Amniotic stem cell (primary cell): Measurements from ENCODE around the gene ULBP1.
"Not testable (repeated sequence)": the region's sequence is repeated elsewhere in the genome, so short reads cannot be mapped to it uniquely, and the experiment has no call there.

ENCODE experiments used
- DNase-seq: peaks from one replicate; lab custom pipeline; 2025; lab: John Stamatoyannopoulos, UW

The ULBP1 gene

DNA sequence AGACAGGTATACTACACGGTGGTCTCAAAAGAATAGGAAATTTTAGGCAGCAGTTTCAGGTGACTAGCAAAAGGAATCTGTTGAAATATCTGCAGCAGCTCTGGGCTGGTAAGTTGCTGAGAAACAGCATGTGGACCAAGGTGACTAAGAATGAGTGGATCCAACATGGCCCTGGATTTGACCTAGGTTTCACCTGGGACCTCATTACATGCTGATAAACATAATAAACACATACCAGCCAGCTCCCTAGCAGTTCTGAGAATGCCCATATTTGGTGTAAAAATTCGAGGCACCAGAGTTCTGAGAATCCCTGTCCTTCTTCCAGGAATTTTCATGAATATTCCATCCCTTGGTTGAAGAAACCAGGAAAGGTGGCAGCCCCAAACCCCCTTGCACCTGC lies 10.4 kb upstream of the ULBP1 start:
- not testable (repeated sequence) for DNase-seq

GRCh38 chr6:149953934-149954327 lies 9.8 kb upstream of the ULBP1 start:
- not testable (repeated sequence) for DNase-seq

DNA sequence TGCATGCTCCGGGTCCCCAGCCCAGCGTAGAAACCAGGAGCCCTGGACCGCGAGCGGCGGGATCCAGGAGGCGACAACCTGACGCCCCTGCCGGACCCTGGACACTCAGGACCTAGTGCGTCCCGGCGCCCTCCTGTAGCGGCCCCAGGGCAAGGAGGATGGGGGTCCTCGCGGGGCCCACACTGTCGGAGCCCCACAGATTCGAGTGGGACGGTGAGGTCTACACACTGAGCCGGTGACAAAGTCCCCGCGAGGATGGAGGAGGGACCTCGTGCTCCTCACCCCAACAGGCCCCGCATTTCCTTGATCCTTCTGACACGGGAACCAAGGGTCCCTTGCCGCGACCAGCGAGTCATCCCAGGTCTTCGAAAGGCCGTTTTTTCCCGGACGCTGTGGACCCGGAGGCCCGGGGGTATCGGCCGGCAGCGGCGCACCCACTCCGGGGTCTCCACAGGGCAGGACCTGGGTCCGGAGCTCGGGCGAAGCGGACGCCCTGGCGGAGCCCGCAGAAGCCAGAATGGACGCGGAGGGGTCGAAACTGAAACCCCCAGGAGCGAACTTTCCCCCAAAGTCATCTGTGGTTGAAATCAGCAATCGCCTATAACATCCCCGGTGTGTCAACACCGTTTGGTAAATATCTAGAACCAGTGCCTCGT lies 9.3 kb upstream of the ULBP1 start:
- DNase-seq = not testable (repeated sequence)

DNA sequence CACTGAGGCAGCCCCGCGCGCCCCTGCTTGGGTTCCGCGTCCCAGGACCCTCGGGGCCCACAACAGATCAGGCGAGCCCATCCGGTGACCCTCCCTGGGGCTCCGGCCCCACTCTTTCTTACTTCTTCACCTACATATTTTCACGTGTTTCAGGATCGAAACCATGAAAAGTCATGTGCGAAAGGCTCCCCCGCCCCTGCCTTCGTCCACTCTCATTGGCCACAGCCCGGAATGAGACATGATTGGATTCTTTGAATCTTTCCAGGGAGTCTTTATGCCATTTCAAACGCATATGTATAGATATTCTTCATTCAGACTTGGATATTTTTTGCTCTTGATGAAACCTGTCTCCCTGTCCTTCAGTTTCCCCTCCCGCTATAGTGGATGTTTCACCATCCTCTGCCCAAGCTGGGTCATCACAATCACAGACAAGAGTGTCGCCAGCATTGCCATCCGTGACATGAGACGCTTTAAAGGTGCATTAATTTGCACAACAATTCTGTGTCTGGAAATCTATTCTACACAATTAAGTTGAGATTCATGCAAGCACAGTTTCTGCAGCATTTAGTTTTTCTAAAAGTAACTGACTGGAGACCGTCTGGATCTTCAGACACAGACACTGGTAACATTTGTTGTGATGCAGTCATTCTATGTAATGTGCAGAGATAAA lies 8.6 kb upstream of the ULBP1 start:
- DNase-seq = not testable (repeated sequence)

- DNase-seq = not testable (repeated sequence)
Observed at GRCh38 chr6:149955654-149956317, 8.0 kb upstream of the ULBP1 start.

GRCh38 chr6:149958124-149958523 lies 5.6 kb upstream of the ULBP1 start:
- DNase-seq = not testable (repeated sequence)

DNA sequence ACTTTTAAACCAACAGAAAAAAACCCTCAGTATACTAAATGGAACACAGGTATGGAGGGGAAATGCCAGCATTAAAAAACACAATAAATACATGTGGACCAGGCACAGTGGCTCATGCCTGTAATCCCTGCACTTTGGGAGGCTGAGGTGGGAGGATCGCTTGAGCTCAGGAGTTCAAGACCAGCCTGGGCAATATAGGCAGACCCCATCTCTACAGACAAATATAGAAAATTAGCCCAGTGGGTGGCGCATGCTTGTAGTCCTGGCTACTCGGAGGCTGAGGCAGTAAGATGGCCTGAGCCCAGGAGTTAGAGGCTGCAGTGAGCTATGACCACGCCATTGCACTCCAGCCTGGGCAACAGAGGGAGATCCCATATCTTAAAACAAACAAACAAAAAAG lies 3.9 kb upstream of the ULBP1 start:
- DNase-seq = not testable (repeated sequence)

DNA sequence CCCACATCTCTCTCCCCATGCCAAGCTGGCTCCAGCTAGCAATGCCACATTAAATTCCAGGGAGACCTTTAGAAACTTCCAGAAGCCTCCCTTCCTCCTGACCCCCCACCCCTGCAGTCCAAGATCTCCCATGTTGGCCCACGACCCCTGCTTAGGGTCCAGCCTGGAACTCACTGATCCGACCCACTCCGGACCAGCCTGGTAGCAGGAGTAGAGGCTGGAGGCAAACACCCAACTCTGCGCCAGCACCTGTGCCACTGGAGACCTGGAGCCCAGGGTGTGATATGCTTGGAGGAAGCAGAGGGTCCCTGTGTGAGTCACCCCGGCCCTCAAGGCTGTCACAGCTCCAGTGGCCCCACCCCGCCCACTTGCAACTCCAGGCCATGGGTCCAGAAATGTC lies 3.3 kb upstream of the ULBP1 start:
- DNase-seq = no peak

GRCh38 chr6:149961728-149962425 lies 1.9 kb upstream of the ULBP1 start:
- DNase-seq = no peak

DNA sequence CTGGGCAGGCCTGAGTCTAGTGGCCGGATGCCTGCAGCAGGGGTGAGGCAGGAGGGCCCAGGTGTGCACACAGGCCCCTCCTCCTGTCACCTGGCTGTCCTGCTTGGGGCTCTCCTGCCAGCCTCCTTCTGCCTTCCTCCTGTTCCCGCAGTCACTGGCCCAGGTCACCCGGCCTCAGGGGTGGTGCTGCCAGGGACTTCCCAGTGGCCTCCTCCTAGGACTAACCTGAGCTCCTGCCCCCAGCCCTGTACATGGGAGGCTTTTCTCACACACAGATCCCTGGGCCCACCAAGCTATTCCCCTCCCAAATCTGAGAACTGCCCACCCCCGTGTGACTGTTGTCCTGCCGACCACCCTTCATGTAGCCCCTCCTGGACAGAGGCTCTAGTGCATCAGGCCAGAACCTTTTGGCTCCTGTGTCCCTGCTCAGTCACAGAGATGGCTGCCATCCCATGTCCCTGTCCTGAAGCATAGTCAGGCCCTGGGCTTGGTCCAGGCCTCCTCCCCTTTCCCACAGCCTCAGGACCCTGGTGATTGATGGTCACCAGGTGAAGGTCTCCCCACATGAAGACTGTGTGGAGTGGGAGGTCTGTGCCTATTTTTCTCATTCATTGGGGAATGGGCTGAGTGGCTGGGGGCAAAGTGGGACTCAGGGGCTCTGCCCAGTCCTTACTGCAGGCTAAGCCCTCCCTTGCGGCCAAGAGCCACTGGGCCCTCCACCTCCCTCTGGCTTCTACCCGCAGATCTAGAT lies 1.1 kb upstream of the ULBP1 start:
- no peak for DNase-seq

GRCh38 chr6:149963212-149963461 lies 606 bp upstream of the ULBP1 start:
- no peak for DNase-seq

GRCh38 chr6:149964308-149965193 lies 808 bp downstream of the ULBP1 start:
- no peak for DNase-seq

DNA sequence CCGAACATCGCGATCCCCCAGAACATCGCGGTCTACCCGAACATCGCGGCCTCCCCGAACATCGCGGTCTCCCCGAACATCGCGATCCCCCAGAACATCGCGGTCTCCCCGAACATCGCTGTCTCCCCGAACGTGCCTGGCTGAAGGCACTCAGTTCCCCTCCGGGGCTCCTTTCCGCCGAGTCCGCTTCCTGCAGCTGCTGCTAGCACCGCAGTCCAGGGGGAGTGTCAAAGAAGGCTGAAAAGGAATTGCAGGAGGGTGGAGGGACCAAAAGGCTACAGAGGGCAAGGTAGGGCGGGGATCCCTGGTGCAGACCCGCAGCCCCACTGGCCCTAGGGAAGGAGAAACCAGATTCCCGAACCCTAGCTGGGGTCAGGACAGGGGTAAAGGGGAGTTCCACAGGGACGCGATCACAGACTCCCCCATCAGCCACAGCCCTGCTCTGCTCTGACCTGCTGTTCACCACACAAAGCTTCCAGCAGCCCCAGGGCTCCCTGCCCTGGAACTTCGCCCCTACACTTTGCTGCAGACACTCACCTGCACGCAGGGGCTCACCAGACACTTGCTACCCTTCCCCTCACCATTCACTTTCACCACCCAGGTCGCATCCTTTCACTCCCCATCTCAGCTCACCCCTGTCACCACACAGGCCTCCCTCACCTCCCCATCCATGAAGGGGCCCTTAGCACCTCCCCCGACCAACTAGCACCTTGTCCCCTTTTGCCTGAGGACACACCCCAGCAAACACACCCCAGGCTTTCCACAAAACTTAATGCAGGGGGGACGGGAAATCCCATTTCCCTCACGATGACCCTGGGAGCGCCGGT lies 1.7 kb downstream of the ULBP1 start:
- no peak for DNase-seq

GRCh38 chr6:149966319-149966718 lies 2.6 kb downstream of the ULBP1 start:
- not testable (repeated sequence) for DNase-seq

DNA sequence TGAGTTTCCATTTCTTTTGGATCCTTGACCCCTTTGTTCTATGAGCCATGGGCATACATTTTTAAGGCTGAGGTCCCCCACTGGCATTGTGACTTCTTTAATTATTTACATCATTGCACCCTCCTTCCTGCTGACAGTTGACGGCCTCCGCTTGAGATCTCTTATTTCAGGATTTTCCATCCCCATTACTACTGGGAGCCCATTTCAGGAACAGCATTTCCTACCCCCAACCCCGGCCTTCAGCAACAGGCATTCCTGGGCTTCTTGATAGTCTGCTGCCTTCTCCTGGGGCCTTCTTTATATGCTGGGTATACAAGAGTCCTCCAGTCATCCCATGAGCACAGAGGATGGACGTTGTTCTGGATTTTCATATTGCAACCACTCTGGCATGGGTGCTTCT lies 3.8 kb downstream of the ULBP1 start:
- no peak for DNase-seq

DNA sequence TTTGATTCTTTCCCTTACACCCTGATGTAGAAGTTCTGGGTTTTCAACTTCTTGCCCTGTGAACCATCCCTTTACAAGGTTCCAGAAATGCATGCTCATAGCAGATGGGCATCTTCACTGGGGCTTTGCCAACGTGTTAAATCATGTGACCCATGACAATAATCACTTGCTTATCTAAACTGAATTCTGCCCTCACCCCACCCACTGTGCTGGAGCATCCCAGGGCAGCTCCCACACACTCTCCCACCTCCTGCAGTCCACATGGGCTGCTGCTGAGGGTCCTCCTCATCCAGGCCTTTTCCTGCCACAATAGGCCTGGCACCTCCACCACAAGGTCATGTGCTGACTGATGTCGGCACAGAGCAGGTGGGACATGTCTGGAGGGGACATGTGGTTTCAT lies 4.3 kb downstream of the ULBP1 start:
- DNase-seq = not testable (repeated sequence)

DNA sequence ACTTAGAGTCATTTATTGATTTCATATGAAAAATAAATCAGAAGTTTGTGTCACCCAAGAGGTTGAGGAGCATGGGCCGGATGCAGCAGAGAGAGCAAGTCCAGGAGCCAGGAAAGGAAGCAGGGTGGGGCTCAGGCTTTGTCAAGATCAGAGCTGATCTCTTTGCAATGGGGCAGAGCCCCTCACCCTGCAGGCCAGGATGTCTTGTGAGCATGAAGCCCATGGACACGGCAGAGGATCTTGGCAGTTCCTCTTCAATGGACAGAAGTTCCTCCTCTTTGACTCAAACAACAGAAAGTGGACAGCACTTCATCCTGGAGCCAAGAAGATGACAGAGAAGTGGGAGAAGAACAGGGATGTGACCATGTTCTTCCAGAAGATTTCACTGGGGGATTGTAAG lies 5.2 kb downstream of the ULBP1 start:
- DNase-seq = not testable (repeated sequence)

DNA sequence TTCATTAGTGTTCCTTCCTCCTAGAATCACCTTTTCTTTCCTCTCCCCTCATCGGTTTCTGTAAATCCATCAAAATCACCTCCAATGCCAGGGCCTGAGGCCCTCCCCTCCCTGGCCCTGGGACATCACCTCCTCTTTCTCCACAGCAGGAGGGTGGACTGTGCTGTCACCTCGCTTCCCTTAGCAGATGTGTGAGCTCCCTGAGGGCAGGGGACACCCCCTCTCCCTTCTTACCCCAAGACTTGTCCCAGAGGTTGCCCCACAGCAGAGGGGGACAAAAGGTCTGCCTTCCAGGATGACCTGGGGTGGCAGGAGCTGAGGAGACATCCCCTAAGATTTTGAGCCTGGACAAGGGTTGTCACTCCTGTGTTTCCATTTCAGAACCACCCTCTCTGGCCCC lies 5.9 kb downstream of the ULBP1 start:
- DNase-seq = no peak

GRCh38 chr6:149974394-149974793 lies 10.7 kb downstream of the ULBP1 start:
- not testable (repeated sequence) for DNase-seq

DNA sequence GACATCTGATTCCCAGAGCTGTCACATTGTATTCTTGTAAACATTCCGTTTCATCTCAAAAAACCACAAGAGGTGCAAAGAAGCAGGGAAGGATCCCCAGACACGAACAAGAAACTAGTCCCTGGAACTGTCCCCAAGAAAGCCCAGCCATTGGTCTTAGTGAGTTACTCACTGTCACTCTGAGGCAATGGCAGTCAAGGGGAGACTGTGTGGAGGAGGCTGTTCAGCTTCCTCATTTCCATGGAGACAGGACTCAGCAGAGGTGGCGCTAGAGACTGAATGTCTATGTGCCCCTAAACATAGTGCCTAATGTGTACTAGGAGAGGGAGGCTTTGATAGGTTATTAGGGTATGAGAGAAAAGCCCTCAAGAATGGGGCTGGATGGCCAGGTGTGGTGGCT lies 11.1 kb downstream of the ULBP1 start:
- no peak for DNase-seq
